ENCODE results near the gene DSCAM.

Gene DSCAM

DNA sequence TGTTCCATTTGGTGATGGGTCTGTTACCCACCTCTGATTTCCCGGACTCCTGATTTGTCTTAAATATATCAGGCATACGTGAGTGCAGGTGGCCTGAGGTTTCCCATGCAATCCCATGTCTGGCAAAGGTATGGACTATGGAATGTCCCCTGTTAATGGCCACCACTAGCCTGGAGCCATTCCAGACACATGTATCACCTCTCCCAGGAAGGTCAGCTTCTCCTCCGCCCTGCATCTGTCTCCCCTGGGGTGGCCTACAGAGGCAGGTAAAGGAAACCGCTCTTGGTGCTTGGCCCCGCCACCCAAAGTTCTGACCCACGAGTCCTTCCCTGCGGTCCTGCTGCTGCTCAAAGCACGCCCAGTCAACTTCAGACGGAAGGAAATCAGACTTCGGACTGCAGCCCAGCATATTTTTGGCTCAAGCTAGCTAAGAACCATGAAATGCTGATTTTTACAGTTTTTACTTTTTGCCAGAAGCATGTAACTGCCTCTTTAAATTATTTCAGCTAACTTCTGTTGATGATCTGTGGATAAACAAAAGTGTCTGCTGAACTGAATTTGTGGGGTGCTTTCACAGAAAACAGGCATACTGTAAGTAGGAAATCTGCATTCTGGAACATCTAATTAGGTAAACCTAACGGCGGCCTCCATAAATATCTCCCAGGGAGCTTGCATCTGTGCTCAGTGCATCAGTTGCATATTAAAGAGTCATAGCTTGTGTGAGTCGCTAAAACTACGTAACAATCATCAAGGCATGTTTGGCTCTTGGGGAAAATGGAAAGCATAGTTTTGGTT lies 873.8 kb downstream of the DSCAM start:
- no peaks in the 10 kb centered on the region for H4K20me1 ChIP-seq
- H3K4me1 ChIP-seq: peaks cover 4% of the 10 kb centered on the region; the same call in 1 of the 2 replicates
- no peaks in the 10 kb centered on the region for H3K9me3 ChIP-seq
- no peaks in the 10 kb centered on the region for H3K27me3 ChIP-seq
- H3K36me3 ChIP-seq: no peaks in the 10 kb centered on the region
- no peak for TF ChIP-seq Cebpa-rat (IDR thresholded peaks at IDR 0.05)
- H3K27ac ChIP-seq: no peak overlapping the region
- no peak overlapping the region for H3K4me2 ChIP-seq
- no peak overlapping the region for H3K4me3 ChIP-seq
- H3K9ac ChIP-seq: no peak overlapping the region

DNA sequence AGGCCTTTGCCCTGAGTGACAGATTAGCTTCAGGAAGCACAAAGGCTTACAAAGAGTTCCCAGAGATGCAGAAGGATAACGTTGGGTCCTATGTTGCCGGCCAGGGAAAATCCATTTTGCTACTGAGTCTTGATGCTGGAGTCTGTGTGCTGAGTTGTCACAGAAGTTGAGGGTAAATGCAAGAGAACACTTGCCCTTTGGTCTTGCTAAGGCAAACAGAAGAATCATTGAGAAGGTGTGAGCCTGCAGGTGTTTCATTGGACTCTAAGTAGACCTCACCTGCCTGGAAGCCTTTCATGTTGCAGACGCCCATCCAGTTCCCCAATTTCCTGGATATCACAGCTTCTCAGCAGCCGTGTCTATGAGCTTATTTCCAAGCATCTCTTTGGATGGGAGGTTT lies 874.5 kb downstream of the DSCAM start:
- no peaks in the 10 kb centered on the region for H4K20me1 ChIP-seq
- H3K27ac ChIP-seq: no peak overlapping the region
- peaks cover 4% of the 10 kb centered on the region; the same call in 1 of the 2 replicates for H3K4me1 ChIP-seq
- no peaks in the 10 kb centered on the region for H3K9me3 ChIP-seq
- TF ChIP-seq Cebpa-rat (IDR thresholded peaks at IDR 0.05): no peak
- H3K4me2 ChIP-seq: no peak overlapping the region
- no peak overlapping the region for H3K4me3 ChIP-seq
- H3K27me3 ChIP-seq: no peaks in the 10 kb centered on the region
- H3K9ac ChIP-seq: no peak overlapping the region
- no peaks in the 10 kb centered on the region for H3K36me3 ChIP-seq

DNA sequence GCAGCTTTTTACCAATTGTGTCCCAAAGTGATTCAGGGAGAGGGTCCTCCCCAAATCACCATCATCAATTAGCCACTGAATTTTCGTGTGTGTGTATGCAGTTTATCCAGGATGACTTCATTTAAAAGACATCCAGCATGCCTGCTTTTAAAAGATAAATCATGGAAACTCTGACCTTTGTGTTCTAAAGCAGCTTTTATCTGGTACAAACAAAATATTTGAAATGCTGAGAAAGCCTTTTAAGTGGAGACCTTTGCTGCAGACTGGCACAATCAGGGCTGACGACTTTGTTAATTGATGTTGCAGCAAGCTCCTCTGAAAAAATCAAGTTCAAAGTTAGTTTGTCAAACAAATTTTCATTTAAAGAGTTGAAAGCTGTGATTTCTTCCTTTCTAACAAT lies 875.0 kb downstream of the DSCAM start:
- Histone ChIP-seq H3K4me3 (no peak overlapping the region), H3K4me2 (no peak overlapping the region), H3K9me3 (peaks cover 1% of the 10 kb centered on the region; the same call in 1 of the 2 replicates), H3K9ac (no peak overlapping the region), H3K27ac (no peak overlapping the region), H3K27me3 (no peaks in the 10 kb centered on the region), H4K20me1 (no peaks in the 10 kb centered on the region), H3K36me3 (no peaks in the 10 kb centered on the region), H3K4me1 (peaks cover 4% of the 10 kb centered on the region; the same call in 1 of the 2 replicates)
- TF ChIP-seq Cebpa-rat (IDR thresholded peaks at IDR 0.05): no peak

DNA sequence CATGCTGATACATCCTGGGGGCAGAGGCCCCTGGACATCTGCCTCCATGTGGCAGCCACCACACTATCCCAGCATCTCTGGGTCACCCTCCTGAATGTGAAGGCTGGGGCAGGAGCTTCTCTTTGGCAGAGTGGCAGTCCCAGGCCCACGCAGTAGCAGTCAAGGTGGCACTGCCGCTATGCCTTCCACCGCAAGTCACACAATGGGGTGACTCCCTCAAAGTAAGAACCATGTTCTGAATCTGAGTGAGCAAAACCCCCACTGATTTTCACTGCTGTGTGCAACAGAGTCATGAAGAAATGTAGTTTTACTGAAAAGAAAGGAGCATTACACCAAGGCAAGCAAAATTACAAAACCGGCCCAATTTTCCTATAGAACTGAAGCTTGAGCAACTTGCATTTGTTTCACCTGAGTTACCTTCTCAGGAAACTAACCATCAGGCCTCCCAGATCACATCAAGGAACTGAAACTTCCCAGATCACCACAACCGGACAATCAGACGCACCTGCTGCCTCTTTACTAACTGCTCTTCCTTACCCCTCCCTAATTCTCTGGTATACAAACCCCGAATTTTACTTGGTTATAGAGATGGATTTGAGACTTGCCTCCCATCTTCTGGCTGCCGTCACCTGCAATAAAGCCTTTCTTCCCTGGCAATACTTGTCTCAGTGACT lies 877.1 kb downstream of the DSCAM start:
- no peaks in the 10 kb centered on the region for H3K27me3 ChIP-seq
- H3K4me1 ChIP-seq: peaks cover 4% of the 10 kb centered on the region; the same call in 1 of the 2 replicates
- peaks cover 15% of the 10 kb centered on the region for H3K9me3 ChIP-seq
- H4K20me1 ChIP-seq: no peaks in the 10 kb centered on the region
- H3K4me3 ChIP-seq: no peak overlapping the region
- peak overlapping the region; percentile 24; the same call in 1 of the 2 replicates for H3K4me2 ChIP-seq
- no peak overlapping the region; the same call in 1 of the 2 replicates for H3K9ac ChIP-seq
- no peaks in the 10 kb centered on the region for H3K36me3 ChIP-seq
- no peak for TF ChIP-seq Cebpa-rat (IDR thresholded peaks at IDR 0.05)
- H3K27ac ChIP-seq: no peak overlapping the region

GRCh38 chr21:39968010-39968409 lies 878.9 kb downstream of the DSCAM start:
- Histone ChIP-seq H3K27me3 (no peaks in the 10 kb centered on the region), H3K4me3 (no peak overlapping the region), H3K9me3 (peaks cover 15% of the 10 kb centered on the region), H3K27ac (no peak overlapping the region), H4K20me1 (no peaks in the 10 kb centered on the region), H3K36me3 (no peaks in the 10 kb centered on the region), H3K4me2 (no peak overlapping the region), H3K9ac (no peak overlapping the region), H3K4me1 (peaks cover 4% of the 10 kb centered on the region; the same call in 1 of the 2 replicates)
- no peak for TF ChIP-seq Cebpa-rat (IDR thresholded peaks at IDR 0.05)

GRCh38 chr21:39966786-39967185 lies 880.2 kb downstream of the DSCAM start:
- H4K20me1 ChIP-seq: no peaks in the 10 kb centered on the region

GRCh38 chr21:39965026-39965425 lies 881.9 kb downstream of the DSCAM start:
- Histone ChIP-seq H3K9me3 (peaks cover 25% of the 10 kb centered on the region), H3K4me3 (no peak overlapping the region), H3K4me1 (peaks cover 2% of the 10 kb centered on the region; the same call in 1 of the 2 replicates), H3K27me3 (no peaks in the 10 kb centered on the region), H3K9ac (no peak overlapping the region), H3K27ac (no peak overlapping the region), H4K20me1 (no peaks in the 10 kb centered on the region), H3K4me2 (no peak overlapping the region), H3K36me3 (no peaks in the 10 kb centered on the region)
- TF ChIP-seq Cebpa-rat (IDR thresholded peaks at IDR 0.05): no peak

More at GRCh38 chr21:39966786-39967185, 880.2 kb downstream of the DSCAM start:
- Histone ChIP-seq H3K4me3 (no peak overlapping the region), H3K4me2 (no peak overlapping the region), H3K4me1 (peaks cover 4% of the 10 kb centered on the region; the same call in 1 of the 2 replicates), H3K9me3 (peaks cover 15% of the 10 kb centered on the region), H3K27ac (no peak overlapping the region), H3K9ac (no peak overlapping the region), H3K27me3 (no peaks in the 10 kb centered on the region), H3K36me3 (no peaks in the 10 kb centered on the region)
- TF ChIP-seq Cebpa-rat (IDR thresholded peaks at IDR 0.05): no peak

- no peaks in the 10 kb centered on the region for H3K36me3 ChIP-seq
- no peak overlapping the region for H3K27ac ChIP-seq
- no peaks in the 10 kb centered on the region for H3K4me1 ChIP-seq
- no peak overlapping the region for H3K4me3 ChIP-seq
- H3K9me3 ChIP-seq: peaks cover 18% of the 10 kb centered on the region
- H3K4me2 ChIP-seq: no peak overlapping the region
- H4K20me1 ChIP-seq: no peaks in the 10 kb centered on the region
- no peak for TF ChIP-seq Cebpa-rat (IDR thresholded peaks at IDR 0.05)
- no peak overlapping the region for H3K9ac ChIP-seq
- H3K27me3 ChIP-seq: no peaks in the 10 kb centered on the region
Observed at GRCh38 chr21:39961251-39961650, 885.7 kb downstream of the DSCAM start.

Measured in BLaER1 (cell line).